Coronary artery (tissue), 2 donors: ENCODE measurements around the gene PBX4.

Source experiments
- DNase-seq: peaks from one replicate; pipeline ENCODE4 v3.0.0-alpha.2; 2017; ENCODE audit warnings: low spot score
- H3K27ac ChIP-seq, 2 donors: fragments of 200-600 bp; sonication (generic); one replicate each; pipeline ENCODE4 v1.5.1; 2016 to 2019
- H3K4me3 ChIP-seq: fragments of 200-600 bp; sonication (generic); 2 replicates; pipeline ENCODE4 v1.5.1; 2016; ENCODE audit warnings: mild to moderate bottlenecking, moderate library complexity
- TF ChIP-seq, protein P1 (sequence below): fragments of 200-600 bp; sonication (generic); IDR thresholded peaks from one replicate; pipeline ENCODE4 v1.5.1; 2019; ENCODE audit warnings: antibody characterized with exemption

PBX4 gene

GRCh38 chr19:19527674-19528625, 90.5 kb downstream of the PBX4 start:
- TF ChIP-seq, protein P1, sequence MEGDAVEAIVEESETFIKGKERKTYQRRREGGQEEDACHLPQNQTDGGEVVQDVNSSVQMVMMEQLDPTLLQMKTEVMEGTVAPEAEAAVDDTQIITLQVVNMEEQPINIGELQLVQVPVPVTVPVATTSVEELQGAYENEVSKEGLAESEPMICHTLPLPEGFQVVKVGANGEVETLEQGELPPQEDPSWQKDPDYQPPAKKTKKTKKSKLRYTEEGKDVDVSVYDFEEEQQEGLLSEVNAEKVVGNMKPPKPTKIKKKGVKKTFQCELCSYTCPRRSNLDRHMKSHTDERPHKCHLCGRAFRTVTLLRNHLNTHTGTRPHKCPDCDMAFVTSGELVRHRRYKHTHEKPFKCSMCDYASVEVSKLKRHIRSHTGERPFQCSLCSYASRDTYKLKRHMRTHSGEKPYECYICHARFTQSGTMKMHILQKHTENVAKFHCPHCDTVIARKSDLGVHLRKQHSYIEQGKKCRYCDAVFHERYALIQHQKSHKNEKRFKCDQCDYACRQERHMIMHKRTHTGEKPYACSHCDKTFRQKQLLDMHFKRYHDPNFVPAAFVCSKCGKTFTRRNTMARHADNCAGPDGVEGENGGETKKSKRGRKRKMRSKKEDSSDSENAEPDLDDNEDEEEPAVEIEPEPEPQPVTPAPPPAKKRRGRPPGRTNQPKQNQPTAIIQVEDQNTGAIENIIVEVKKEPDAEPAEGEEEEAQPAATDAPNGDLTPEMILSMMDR = no peak
- DNase-seq = no peak
- no peak overlapping the region for H3K27ac ChIP-seq
- H3K4me3 ChIP-seq = no peak overlapping the region

DNA sequence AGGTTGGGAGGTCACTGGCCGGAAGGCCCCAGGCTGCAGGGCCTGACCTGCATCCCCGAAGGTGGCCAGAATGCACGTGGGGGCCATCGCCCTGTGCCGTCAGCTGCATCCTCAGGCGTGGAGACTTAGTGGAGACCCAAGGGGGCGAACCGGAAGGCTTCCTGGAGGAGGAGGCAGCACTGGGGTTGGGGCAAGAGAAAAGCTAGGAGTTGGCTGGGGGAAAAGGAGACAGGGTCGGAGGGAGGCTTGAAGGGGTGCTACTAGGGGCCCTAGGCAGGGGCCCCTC, 91.2 kb downstream of the PBX4 start:
- TF ChIP-seq, protein P1 = no peak
- H3K4me3 ChIP-seq = no peak overlapping the region
- H3K27ac ChIP-seq = no peak overlapping the region
- DNase-seq = no peak

DNA sequence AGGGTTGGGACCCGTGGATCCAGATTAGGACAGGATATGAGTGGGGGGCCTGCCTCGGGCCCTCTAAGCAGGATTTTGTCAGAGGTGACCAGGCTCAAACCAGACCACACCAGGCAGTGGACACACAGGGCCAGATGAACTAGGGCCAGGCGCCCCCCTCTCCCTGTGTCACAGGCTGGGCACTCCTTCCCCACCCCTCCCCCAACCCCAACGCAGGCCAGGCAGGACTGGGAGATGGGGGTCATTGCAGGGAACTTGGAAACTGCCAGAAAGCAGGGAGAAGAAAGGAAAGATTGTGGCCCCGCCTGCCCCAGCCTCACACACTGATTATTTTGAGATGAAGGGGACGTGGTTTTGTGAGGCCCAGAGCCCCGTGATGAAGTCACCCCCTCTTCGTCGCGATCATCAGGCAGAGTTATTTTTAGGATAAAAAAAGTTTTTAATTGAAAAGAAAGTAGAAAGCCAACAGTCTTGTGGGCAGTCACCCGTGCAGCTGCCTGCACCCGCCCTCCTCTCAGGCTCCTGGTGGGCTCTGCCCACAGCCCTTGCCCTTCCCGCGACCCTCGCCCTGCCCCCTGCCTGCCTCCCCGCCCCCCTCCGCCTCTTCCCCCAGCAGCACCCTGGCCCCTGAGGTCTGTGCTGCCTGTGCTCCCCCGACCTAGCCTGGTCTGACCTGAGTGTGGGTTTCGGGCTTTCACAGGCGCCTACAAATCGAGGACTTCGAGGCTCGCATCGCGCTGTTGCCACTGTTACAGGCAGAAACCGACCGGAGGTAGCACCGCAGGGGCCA, 91.7 kb downstream of the PBX4 start:
- DNase-seq = no peak
- no peak overlapping the region for H3K27ac ChIP-seq
- no peak overlapping the region for H3K4me3 ChIP-seq
- TF ChIP-seq, protein P1 = no peak

GRCh38 chr19:19525611-19526380, 92.7 kb downstream of the PBX4 start:
- Histone ChIP-seq H3K27ac (no peak overlapping the region), H3K4me3 (no peak overlapping the region)
- TF ChIP-seq, protein P1 = no peak
- no peak for DNase-seq

DNA sequence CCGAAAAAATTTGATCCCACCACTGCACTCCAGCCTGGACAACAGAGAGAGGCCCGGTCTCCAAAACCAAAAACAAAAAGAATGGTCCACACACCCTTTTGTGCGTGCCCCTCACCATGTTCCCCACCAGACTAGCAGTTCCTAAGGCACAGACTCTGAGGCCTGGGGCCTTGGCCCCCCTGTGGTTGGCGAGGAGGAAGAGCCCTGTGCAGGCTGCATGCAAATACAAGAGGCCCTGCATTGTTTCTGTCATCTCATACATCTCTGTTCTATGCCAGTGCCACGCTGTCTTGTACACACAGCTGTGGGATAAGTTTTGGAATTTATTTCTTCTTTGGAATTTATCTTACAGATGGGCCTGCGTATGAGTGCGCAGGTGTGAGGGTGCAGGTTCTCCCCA, 94.4 kb downstream of the PBX4 start:
- DNase-seq = no peak
- Histone ChIP-seq H3K27ac (no peak overlapping the region), H3K4me3 (no peak overlapping the region)
- TF ChIP-seq, protein P1 = no peak

GRCh38 chr19:19523177-19523576, 95.3 kb downstream of the PBX4 start:
- TF ChIP-seq, protein P1 = no peak
- H3K27ac ChIP-seq = no peak overlapping the region
- H3K4me3 ChIP-seq = no peak overlapping the region
- DNase-seq = no peak
